Endothelial cell of umbilical vein (primary cell): ENCODE measurements around the gene FRMD4A. TPM values are rescaled to one million over a fixed set of nuclear protein-coding genes. Genes with fewer than 3 reads are reported as not detected.

Experiments used
- BruUV-seq: library from RNA; stranded (reverse); fragments of 400-500 nt; replicated peaks from 2 replicates; lab custom pipeline; 2021; lab: Mats Ljungman, UMichigan
- CTCF ChIA-PET: fragments of 300-600, 350-600 bp; sonication (Branson Sonifier 250); formaldehyde crosslinking; loops from one replicate; lab custom pipeline; 2021; ENCODE audit warnings: antibody characterized with exemption, inconsistent platforms; lab: Charles Lee
- POLR2A ChIA-PET: fragments of 300-600, 350-600 bp; sonication (Branson Sonifier 250); formaldehyde crosslinking; loops from one replicate; lab custom pipeline; 2021; ENCODE audit warnings: antibody characterized with exemption, inconsistent platforms; lab: Charles Lee
- DNase-seq: peaks from one replicate; pipeline ENCODE4 v3.0.0-alpha.2; 2011; ENCODE audit warnings: low read depth, low spot score
- FAIRE-seq: peaks from 2 replicates; lab custom pipeline; 2011; peaks lifted over from hg19 to GRCh38; lab: Jason Lieb, UNC
- H2AFZ ChIP-seq: 2 replicates; pipeline ENCODE4 v1.6.0; 2012; ENCODE audit warnings: low read depth, low read length, control low read depth, inconsistent platforms
- H3K27ac ChIP-seq: 2 replicates; pipeline ENCODE4 v1.5.1; 2011; ENCODE audit warnings: low read depth, mild to moderate bottlenecking, control low read depth, low read length, moderate library complexity; ENCODE audit not compliant: insufficient read depth
- H3K27me3 ChIP-seq, 2 experiments: 2 replicates each; pipeline versions ENCODE4 v1.6.0 to v1.6.1; 2011; ENCODE audit warnings: low read length in 2 of 2, mixed read lengths in 1 of 2; ENCODE audit not compliant: control insufficient read depth in 2 of 2, insufficient read depth in 2 of 2
- H3K36me3 ChIP-seq, 2 experiments: 2 replicates in 1 of 2; 3 replicates in 1 of 2; pipeline ENCODE4 v1.5.1; 2011; ENCODE audit warnings: low read length in 2 of 2, mild to moderate bottlenecking in 1 of 2, moderate library complexity in 1 of 2; ENCODE audit not compliant: control insufficient read depth in 2 of 2, insufficient read depth in 2 of 2; ENCODE audit errors: extremely low read depth in 1 of 2
- H3K4me1 ChIP-seq: 3 replicates; pipeline ENCODE4 v1.5.1; 2011; ENCODE audit warnings: mild to moderate bottlenecking, low read length; ENCODE audit not compliant: control insufficient read depth, insufficient read depth; ENCODE audit errors: extremely low read depth
- H3K4me2 ChIP-seq: 2 replicates; pipeline ENCODE4 v1.6.1; 2011; ENCODE audit warnings: low read length, control low read depth, mixed read lengths; ENCODE audit not compliant: insufficient read depth
- H3K4me3 ChIP-seq, 3 experiments: fragments of 200-600 bp in 1 of 3; sonication (generic), shearing (Covaris generic) in 1 of 3; replicated peaks in 1 of 3; 2 replicates each; pipeline ENCODE4 v1.5.1; 2011 to 2016; ENCODE audit warnings: control low read depth in 3 of 3, low read length in 3 of 3, mild to moderate bottlenecking in 2 of 3, inconsistent platforms in 1 of 3, low read depth in 1 of 3, moderate library complexity in 1 of 3; ENCODE audit not compliant: insufficient read depth in 1 of 3
- H3K79me2 ChIP-seq: 2 replicates; pipeline ENCODE4 v1.6.0; 2012; ENCODE audit warnings: low read length, inconsistent platforms; ENCODE audit not compliant: control insufficient read depth, insufficient read depth
- H3K9ac ChIP-seq: replicated peaks from 2 replicates; pipeline ENCODE3; 2011; ENCODE audit warnings: low read length, control low read depth; ENCODE audit not compliant: insufficient read depth; ENCODE audit errors: extremely low read depth
- H3K9me1 ChIP-seq: replicated peaks from 3 replicates; pipeline ENCODE4 v1.6.0; 2011; ENCODE audit warnings: mild to moderate bottlenecking, low read length; ENCODE audit not compliant: control insufficient read depth, insufficient read depth; ENCODE audit errors: extremely low read depth
- H3K9me3 ChIP-seq: replicated peaks from 2 replicates; pipeline ENCODE4 v1.5.1; 2012; ENCODE audit warnings: low read length, inconsistent platforms; ENCODE audit not compliant: control insufficient read depth, insufficient read depth
- H4K20me1 ChIP-seq: replicated peaks from 2 replicates; pipeline ENCODE3; 2011; ENCODE audit warnings: mild to moderate bottlenecking, low read length; ENCODE audit not compliant: control insufficient read depth, insufficient read depth; ENCODE audit errors: extremely low read depth
- EZH2 ChIP-seq: IDR thresholded peaks from 2 replicates; pipeline ENCODE4 v1.6.1; 2012; ENCODE audit warnings: borderline replicate concordance, low read depth, mild to moderate bottlenecking, moderate library complexity, low read length, inconsistent platforms; ENCODE audit not compliant: severe bottlenecking
- FOS ChIP-seq: IDR thresholded peaks from 2 replicates; pipeline ENCODE4 v1.6.1; 2011; ENCODE audit warnings: mild to moderate bottlenecking, low read length, moderate library complexity, borderline replicate concordance; ENCODE audit not compliant: insufficient read depth
- GATA2 ChIP-seq: IDR thresholded peaks from 2 replicates; pipeline ENCODE4 v1.7.0; 2011; ENCODE audit warnings: low read depth, mild to moderate bottlenecking, moderate library complexity, mixed read lengths, low read length; ENCODE audit not compliant: insufficient read length, insufficient read depth
- JUN ChIP-seq: IDR thresholded peaks from 2 replicates; pipeline ENCODE4 v1.6.1; 2011; ENCODE audit warnings: borderline replicate concordance, low read depth; ENCODE audit not compliant: insufficient read length, insufficient read depth
- MYC ChIP-seq: IDR thresholded peaks from one replicate; pipeline ENCODE4 v1.6.1; 2011; ENCODE audit warnings: mild to moderate bottlenecking, low read depth, low read length
- POLR2A ChIP-seq: IDR thresholded peaks from 2 replicates; pipeline ENCODE4 v1.6.1; 2012; ENCODE audit warnings: low read depth, mild to moderate bottlenecking, control low read depth, low read length
- POLR2AphosphoS5 ChIP-seq: IDR thresholded peaks from 2 replicates; pipeline ENCODE4 v1.6.1; 2012; ENCODE audit warnings: low read depth, mild to moderate bottlenecking, control low read depth, low read length, moderate library complexity; ENCODE audit not compliant: insufficient read depth
- dilution Hi-C: fragments of 300-500 bp; cut with MboI; formaldehyde crosslinking; loops from one replicate; pipeline ENCODE4 v1.15.0; 2019; ENCODE audit warnings: low sequenced_read_pairs; ENCODE audit not compliant: extremely low pct_ligation_motif_present
- intact Hi-C: fragments of 100-400 bp; cut with micrococcal nuclease; formaldehyde crosslinking; loops from one replicate; pipeline ENCODE4 v1.10.0; 2022
- polyA plus RNA-seq, 4 experiments: library from polyadenylated mRNA; depleted of rRNA in 3 of 4; stranded (reverse) in 3 of 4; unstranded in 1 of 4; fragments of >200 nt; gene quantifications; 2 replicates each; pipeline versions ENCODE4 v1.2.1 to v1.2.3, GENCODE V29; 2011 to 2012; ENCODE audit warnings: missing spikeins in 1 of 4
- total RNA-seq: library from RNA; stranded (reverse); gene quantifications from 2 replicates; pipeline ENCODE4 v1.2.3, GENCODE V29; 2021
- TF ChIP-seq, protein P1 (sequence below): IDR thresholded peaks from 2 replicates; pipeline ENCODE4 v1.6.1; 2011; ENCODE audit not compliant: insufficient read depth, insufficient read length
- TF ChIP-seq, protein P2 (sequence below), 2 donors: IDR thresholded peaks; 1 replicate in 1 of 2; 2 replicates in 1 of 2; pipeline ENCODE4 v1.5.1; 2011; ENCODE audit warnings: low read length in 2 of 2, mild to moderate bottlenecking in 2 of 2, moderate library complexity in 2 of 2, control low read depth in 1 of 2, inconsistent platforms in 1 of 2, low read depth in 1 of 2; ENCODE audit not compliant: insufficient read depth in 1 of 2; ENCODE audit errors: extremely low read depth in 1 of 2

FRMD4A gene
- total and polyA plus RNA-seq, 2 donors (not counting 3 experiments of a cell fraction or from before 2014, with no cell fraction given), result 123 to 148 TPM

DNA sequence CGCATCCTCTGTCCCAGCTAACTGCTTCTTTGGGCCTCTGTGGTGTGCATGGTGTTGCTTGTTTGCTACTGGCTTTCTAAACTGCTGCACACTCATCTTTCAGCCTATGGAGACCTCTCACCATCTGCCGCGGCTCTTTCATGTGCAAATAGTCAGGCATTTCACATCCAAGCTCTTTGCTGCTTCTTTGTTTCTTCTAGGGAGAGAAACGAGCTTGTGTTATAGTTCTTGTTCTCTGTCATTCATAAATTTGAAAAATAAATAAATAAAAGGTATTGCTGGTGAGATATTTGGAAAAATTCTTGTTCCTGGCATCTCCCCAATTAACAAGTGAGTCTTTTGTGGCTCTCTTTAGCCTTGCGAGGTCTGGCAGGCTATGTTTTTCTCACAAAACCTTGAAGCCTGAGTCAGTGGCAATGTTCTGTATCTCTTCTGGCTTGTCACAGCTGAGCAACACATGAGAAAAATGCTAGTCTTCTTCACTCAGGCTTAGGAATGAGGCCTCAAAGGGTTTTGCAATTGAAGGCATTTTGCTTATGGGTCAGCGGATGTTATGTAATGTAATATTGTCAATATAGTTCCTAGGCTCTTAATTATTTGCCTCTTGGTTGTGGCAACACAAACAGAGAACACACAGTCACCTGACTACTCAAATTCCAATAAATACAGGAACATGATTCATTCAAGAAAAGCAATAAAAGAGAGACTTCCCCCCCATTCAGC, 274.0 kb downstream of the FRMD4A start:
- H3K9me1 ChIP-seq, result no peaks in the 10 kb centered on the region
- H3K36me3 ChIP-seq, result no peaks in the 10 kb centered on the region
- H4K20me1 ChIP-seq, result no peaks in the 10 kb centered on the region
- H3K9me3 ChIP-seq, result no peaks in the 10 kb centered on the region
- no peak overlapping the region for H2AFZ ChIP-seq
- H3K9ac ChIP-seq, result no peak overlapping the region
- peaks cover 2 to 5% of the 10 kb centered on the region in 2 experiments for H3K27me3 ChIP-seq
- no peak overlapping the region for H3K4me3 ChIP-seq
- TF ChIP-seq EZH2 (no peak), JUN (no peak), MYC (no peak), POLR2A (no peak), GATA2 (no peak), FOS (no peak), POLR2AphosphoS5 (no peak)
- TF ChIP-seq, protein P1, sequence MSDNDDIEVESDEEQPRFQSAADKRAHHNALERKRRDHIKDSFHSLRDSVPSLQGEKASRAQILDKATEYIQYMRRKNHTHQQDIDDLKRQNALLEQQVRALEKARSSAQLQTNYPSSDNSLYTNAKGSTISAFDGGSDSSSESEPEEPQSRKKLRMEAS, result no peak
- TF ChIP-seq, protein P2, sequence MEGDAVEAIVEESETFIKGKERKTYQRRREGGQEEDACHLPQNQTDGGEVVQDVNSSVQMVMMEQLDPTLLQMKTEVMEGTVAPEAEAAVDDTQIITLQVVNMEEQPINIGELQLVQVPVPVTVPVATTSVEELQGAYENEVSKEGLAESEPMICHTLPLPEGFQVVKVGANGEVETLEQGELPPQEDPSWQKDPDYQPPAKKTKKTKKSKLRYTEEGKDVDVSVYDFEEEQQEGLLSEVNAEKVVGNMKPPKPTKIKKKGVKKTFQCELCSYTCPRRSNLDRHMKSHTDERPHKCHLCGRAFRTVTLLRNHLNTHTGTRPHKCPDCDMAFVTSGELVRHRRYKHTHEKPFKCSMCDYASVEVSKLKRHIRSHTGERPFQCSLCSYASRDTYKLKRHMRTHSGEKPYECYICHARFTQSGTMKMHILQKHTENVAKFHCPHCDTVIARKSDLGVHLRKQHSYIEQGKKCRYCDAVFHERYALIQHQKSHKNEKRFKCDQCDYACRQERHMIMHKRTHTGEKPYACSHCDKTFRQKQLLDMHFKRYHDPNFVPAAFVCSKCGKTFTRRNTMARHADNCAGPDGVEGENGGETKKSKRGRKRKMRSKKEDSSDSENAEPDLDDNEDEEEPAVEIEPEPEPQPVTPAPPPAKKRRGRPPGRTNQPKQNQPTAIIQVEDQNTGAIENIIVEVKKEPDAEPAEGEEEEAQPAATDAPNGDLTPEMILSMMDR (IDR thresholded peaks at IDR 0.05; ENCODE audit: extremely low read depth in 1 of 2, insufficient read depth in 1 of 2, low read depth in 1 of 2, low read length in 2 of 2), result no peak
- CTCF ChIA-PET, result interaction anchor here (1.0 kb wide), 1 partner anchor 16 kb away, joined by 4 read pairs; no protein-coding TSS in a partner anchor
- POLR2A ChIA-PET, result no interaction called here
- H3K4me1 ChIP-seq, result no peaks in the 10 kb centered on the region
- no peaks in the 10 kb centered on the region for H3K79me2 ChIP-seq
- FAIRE-seq (no peak), DNase-seq (peak; percentile 19)
- no TSS peak for BruUV-seq
- no peak overlapping the region for H3K27ac ChIP-seq
- H3K4me2 ChIP-seq, result no peak overlapping the region
- intact Hi-C loops, result no loop called here
- dilution Hi-C loops, result no loop called here
